ENCODE data around the gene AKR1C2.
"Not testable (repeated sequence)": the region's sequence is repeated elsewhere in the genome, so short reads cannot be mapped to it uniquely, and the experiment has no call there.

AKR1C2 gene

DNA sequence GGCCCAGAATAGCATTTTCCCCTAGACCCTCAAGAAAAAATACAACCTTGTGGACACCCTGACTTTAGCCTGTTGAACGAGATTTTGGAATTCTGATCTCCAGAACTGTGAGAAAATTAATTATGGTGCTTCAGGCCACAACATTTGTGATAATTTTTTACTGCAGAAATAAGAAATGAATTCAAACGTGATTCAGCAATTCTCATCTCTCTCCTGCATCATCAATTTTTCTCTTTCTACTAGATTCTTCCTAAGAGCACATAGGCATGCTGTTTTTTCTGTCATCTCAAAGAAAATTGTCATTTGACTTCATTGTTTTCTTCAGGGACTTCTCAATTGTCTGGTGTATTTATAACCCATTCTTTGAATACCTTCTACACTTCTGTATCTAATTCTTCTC, 8.9 kb upstream of the AKR1C2 start:
- Histone ChIP-seq H3K9me3 (replicated peaks; ENCODE audit: insufficient read depth, low read length) (no peaks in the 10 kb centered on the region), H3K9ac (ENCODE audit: low read length) (no peak overlapping the region), H3K27ac (ENCODE audit: low read length) (no peak overlapping the region), H4K20me1 (ENCODE audit: insufficient read depth, low read length) (no peaks in the 10 kb centered on the region), H3F3A (ENCODE audit: insufficient read depth, low read length) (no peaks in the 10 kb centered on the region), H3K27me3 (replicated peaks; ENCODE audit: insufficient read depth, low read length) (no peaks in the 10 kb centered on the region), H2AFZ (ENCODE audit: low read length) (no peak overlapping the region), H3K4me1 (ENCODE audit: low read length) (no peaks in the 10 kb centered on the region), H3K79me2 (ENCODE audit: low read length) (no peaks in the 10 kb centered on the region), H3K4me2 (ENCODE audit: low read depth, low read length) (no peak overlapping the region), H3K4me3 (ENCODE audit: low read length) (no peak overlapping the region), H3K36me3 (replicated peaks; ENCODE audit: insufficient read depth, low read length) (no peaks in the 10 kb centered on the region), H3K9me2 (replicated peaks; ENCODE audit: insufficient read depth, low read length) (no peaks in the 10 kb centered on the region)
- DNase-seq = no peak
- TF ChIP-seq EZH2phosphoT487 (IDR thresholded peaks at IDR 0.05; ENCODE audit: low read length) = no peak
- TF ChIP-seq, protein P1, sequence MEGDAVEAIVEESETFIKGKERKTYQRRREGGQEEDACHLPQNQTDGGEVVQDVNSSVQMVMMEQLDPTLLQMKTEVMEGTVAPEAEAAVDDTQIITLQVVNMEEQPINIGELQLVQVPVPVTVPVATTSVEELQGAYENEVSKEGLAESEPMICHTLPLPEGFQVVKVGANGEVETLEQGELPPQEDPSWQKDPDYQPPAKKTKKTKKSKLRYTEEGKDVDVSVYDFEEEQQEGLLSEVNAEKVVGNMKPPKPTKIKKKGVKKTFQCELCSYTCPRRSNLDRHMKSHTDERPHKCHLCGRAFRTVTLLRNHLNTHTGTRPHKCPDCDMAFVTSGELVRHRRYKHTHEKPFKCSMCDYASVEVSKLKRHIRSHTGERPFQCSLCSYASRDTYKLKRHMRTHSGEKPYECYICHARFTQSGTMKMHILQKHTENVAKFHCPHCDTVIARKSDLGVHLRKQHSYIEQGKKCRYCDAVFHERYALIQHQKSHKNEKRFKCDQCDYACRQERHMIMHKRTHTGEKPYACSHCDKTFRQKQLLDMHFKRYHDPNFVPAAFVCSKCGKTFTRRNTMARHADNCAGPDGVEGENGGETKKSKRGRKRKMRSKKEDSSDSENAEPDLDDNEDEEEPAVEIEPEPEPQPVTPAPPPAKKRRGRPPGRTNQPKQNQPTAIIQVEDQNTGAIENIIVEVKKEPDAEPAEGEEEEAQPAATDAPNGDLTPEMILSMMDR (IDR thresholded peaks at IDR 0.05; ENCODE audit: low read length) = no peak
- no peak for TF ChIP-seq EZH2 (optimal IDR thresholded peaks at IDR 0.05; ENCODE audit: low read depth, low read length)

- not testable (repeated sequence) for H3K9me2 ChIP-seq (replicated peaks; ENCODE audit: insufficient read depth, low read length); H3K27ac ChIP-seq (ENCODE audit: low read length); H4K20me1 ChIP-seq (ENCODE audit: insufficient read depth, low read length); H3K27me3 ChIP-seq (replicated peaks; ENCODE audit: insufficient read depth, low read length); H3F3A ChIP-seq (ENCODE audit: insufficient read depth, low read length); H3K9ac ChIP-seq (ENCODE audit: low read length); H3K79me2 ChIP-seq (ENCODE audit: low read length); H3K36me3 ChIP-seq (replicated peaks; ENCODE audit: insufficient read depth, low read length); H3K9me3 ChIP-seq (replicated peaks; ENCODE audit: insufficient read depth, low read length); H3K4me2 ChIP-seq (ENCODE audit: low read depth, low read length); H3K4me3 ChIP-seq (ENCODE audit: low read length); H2AFZ ChIP-seq (ENCODE audit: low read length); H3K4me1 ChIP-seq (ENCODE audit: low read length); DNase-seq
Observed at GRCh38 chr10:5011392-5011791, 7.7 kb upstream of the AKR1C2 start.

DNA sequence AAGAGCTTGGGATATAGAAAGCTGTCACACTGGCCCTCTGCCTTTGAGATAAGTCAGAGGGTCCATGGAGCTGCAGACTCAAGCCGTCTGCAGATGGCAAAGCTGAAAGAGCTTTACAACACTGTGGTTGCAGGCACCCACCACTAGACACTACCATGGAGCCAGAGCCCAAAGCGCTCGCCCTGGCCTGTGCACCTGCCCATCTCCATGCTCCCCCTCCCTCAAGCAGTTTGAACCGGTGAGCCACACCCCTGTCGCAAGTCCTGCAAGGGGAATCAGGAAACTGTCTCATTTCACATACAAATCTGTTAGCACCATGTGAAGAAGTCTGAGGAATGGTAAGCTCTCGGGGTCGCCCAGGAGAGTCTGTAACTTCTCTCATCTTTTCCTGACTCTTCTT, 6.4 kb upstream of the AKR1C2 start:
- H3K36me3 ChIP-seq (replicated peaks; ENCODE audit: insufficient read depth, low read length); H3K9ac ChIP-seq (ENCODE audit: low read length); H3K79me2 ChIP-seq (ENCODE audit: low read length); H3K27ac ChIP-seq (ENCODE audit: low read length); H2AFZ ChIP-seq (ENCODE audit: low read length); DNase-seq; H3K9me2 ChIP-seq (replicated peaks; ENCODE audit: insufficient read depth, low read length); H3K4me3 ChIP-seq (ENCODE audit: low read length); H3K4me2 ChIP-seq (ENCODE audit: low read depth, low read length); H3K4me1 ChIP-seq (ENCODE audit: low read length); H3K9me3 ChIP-seq (replicated peaks; ENCODE audit: insufficient read depth, low read length); H4K20me1 ChIP-seq (ENCODE audit: insufficient read depth, low read length); H3F3A ChIP-seq (ENCODE audit: insufficient read depth, low read length); H3K27me3 ChIP-seq (replicated peaks; ENCODE audit: insufficient read depth, low read length): not testable (repeated sequence)

GRCh38 chr10:5008857-5009548, 5.3 kb upstream of the AKR1C2 start:
- not testable (repeated sequence) for H3K4me3 ChIP-seq (ENCODE audit: low read length); H3K4me2 ChIP-seq (ENCODE audit: low read depth, low read length); H3K9ac ChIP-seq (ENCODE audit: low read length); H3K27me3 ChIP-seq (replicated peaks; ENCODE audit: insufficient read depth, low read length); H3K9me3 ChIP-seq (replicated peaks; ENCODE audit: insufficient read depth, low read length); H3K9me2 ChIP-seq (replicated peaks; ENCODE audit: insufficient read depth, low read length); H3K27ac ChIP-seq (ENCODE audit: low read length); DNase-seq; H3K4me1 ChIP-seq (ENCODE audit: low read length); H3K79me2 ChIP-seq (ENCODE audit: low read length); H3K36me3 ChIP-seq (replicated peaks; ENCODE audit: insufficient read depth, low read length); H2AFZ ChIP-seq (ENCODE audit: low read length); H4K20me1 ChIP-seq (ENCODE audit: insufficient read depth, low read length); H3F3A ChIP-seq (ENCODE audit: insufficient read depth, low read length)

DNA sequence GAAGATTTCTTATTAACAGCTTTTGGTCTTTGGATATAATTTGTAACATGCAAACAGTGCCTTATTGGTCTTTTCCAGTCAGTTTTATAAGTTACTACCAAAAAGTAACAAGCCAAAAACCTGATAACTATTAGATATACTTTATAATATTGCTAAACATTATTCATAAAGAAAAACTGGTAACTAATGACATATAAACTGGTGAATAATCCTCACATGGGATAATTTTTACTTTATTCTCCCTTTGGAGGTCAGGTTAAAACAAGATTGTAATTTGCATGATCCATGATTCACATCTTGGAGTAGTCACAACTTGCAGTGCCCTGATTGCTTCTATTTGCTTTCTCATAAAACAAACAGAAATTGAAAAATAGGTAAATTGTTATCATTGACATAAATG, 844 bp upstream of the AKR1C2 start:
- H3K9me2 ChIP-seq (replicated peaks; ENCODE audit: insufficient read depth, low read length); H3K36me3 ChIP-seq (replicated peaks; ENCODE audit: insufficient read depth, low read length); H3K27ac ChIP-seq (ENCODE audit: low read length); H3K9me3 ChIP-seq (replicated peaks; ENCODE audit: insufficient read depth, low read length); H3F3A ChIP-seq (ENCODE audit: insufficient read depth, low read length); H3K27me3 ChIP-seq (replicated peaks; ENCODE audit: insufficient read depth, low read length); H3K4me3 ChIP-seq (ENCODE audit: low read length); H4K20me1 ChIP-seq (ENCODE audit: insufficient read depth, low read length); DNase-seq; H3K4me2 ChIP-seq (ENCODE audit: low read depth, low read length); H2AFZ ChIP-seq (ENCODE audit: low read length); H3K9ac ChIP-seq (ENCODE audit: low read length); H3K4me1 ChIP-seq (ENCODE audit: low read length); H3K79me2 ChIP-seq (ENCODE audit: low read length): not testable (repeated sequence)

DNA sequence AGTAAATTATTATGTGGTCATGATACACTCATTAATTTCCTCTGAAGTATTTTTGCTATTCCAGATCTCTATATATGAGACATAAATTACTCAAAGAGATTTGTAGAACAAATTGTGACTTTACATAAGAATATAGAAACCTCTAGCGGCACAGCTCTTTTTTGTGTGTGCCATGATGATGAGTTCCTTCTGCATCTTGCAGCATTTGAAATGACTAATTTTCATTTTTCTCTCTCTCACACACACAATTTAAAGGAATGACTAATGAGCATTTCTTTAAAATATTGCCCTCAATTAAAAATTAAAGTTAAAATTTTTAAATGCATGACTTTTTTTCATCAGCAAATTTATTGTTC, 351 bp upstream of the AKR1C2 start:
- not testable (repeated sequence) for DNase-seq; H3K4me2 ChIP-seq (ENCODE audit: low read depth, low read length); H3K36me3 ChIP-seq (replicated peaks; ENCODE audit: insufficient read depth, low read length); H3K79me2 ChIP-seq (ENCODE audit: low read length); H3F3A ChIP-seq (ENCODE audit: insufficient read depth, low read length); H3K27ac ChIP-seq (ENCODE audit: low read length); H4K20me1 ChIP-seq (ENCODE audit: insufficient read depth, low read length); H3K4me1 ChIP-seq (ENCODE audit: low read length); H3K9me2 ChIP-seq (replicated peaks; ENCODE audit: insufficient read depth, low read length); H3K9me3 ChIP-seq (replicated peaks; ENCODE audit: insufficient read depth, low read length); H3K4me3 ChIP-seq (ENCODE audit: low read length); H3K27me3 ChIP-seq (replicated peaks; ENCODE audit: insufficient read depth, low read length); H2AFZ ChIP-seq (ENCODE audit: low read length); H3K9ac ChIP-seq (ENCODE audit: low read length)

Data from MM.1S (cell line).